ENCODE results near the gene CORIN.
A peak's percentile ranks its signal among the peaks of the same experiment; 100 is the strongest.

Gene CORIN

GRCh38 chr4:47690611-47691010, 147.3 kb downstream of the CORIN start:
- H3K4me3 ChIP-seq (ENCODE audit: low read length): no peak overlapping the region
- H3K27ac ChIP-seq (ENCODE audit: low read depth, low read length): no peak overlapping the region
- no peak overlapping the region for H3K4me2 ChIP-seq (ENCODE audit: low read length)
- no peaks in the 10 kb centered on the region for H3K79me2 ChIP-seq (ENCODE audit: control insufficient read depth, low read length)
- no peaks in the 10 kb centered on the region for H3K9me3 ChIP-seq (ENCODE audit: control insufficient read depth, insufficient read depth, low read length)
- H3K4me1 ChIP-seq (ENCODE audit: control insufficient read depth, low read length): no peaks in the 10 kb centered on the region
- no peaks in the 10 kb centered on the region for H3K36me3 ChIP-seq (ENCODE audit: control insufficient read depth, low read length)
- H3K9me2 ChIP-seq (replicated peaks; ENCODE audit: control insufficient read depth, low read length): no peaks in the 10 kb centered on the region
- no peaks in the 10 kb centered on the region for H3F3A ChIP-seq (ENCODE audit: control insufficient read depth, insufficient read depth)
- H4K20me1 ChIP-seq (ENCODE audit: control insufficient read depth, insufficient read depth, low read depth, low read length): no peaks in the 10 kb centered on the region
- TF ChIP-seq EZH2phosphoT487 (IDR thresholded peaks at IDR 0.05; ENCODE audit: borderline replicate concordance, low read length): no peak
- TF ChIP-seq, protein P1, sequence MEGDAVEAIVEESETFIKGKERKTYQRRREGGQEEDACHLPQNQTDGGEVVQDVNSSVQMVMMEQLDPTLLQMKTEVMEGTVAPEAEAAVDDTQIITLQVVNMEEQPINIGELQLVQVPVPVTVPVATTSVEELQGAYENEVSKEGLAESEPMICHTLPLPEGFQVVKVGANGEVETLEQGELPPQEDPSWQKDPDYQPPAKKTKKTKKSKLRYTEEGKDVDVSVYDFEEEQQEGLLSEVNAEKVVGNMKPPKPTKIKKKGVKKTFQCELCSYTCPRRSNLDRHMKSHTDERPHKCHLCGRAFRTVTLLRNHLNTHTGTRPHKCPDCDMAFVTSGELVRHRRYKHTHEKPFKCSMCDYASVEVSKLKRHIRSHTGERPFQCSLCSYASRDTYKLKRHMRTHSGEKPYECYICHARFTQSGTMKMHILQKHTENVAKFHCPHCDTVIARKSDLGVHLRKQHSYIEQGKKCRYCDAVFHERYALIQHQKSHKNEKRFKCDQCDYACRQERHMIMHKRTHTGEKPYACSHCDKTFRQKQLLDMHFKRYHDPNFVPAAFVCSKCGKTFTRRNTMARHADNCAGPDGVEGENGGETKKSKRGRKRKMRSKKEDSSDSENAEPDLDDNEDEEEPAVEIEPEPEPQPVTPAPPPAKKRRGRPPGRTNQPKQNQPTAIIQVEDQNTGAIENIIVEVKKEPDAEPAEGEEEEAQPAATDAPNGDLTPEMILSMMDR (IDR thresholded peaks at IDR 0.05; ENCODE audit: low read depth, low read length, poor library complexity, severe bottlenecking): no peak
- peaks cover 10% of the 10 kb centered on the region for H3K27me3 ChIP-seq (ENCODE audit: control insufficient read depth, low read length)

GRCh38 chr4:47686294-47686872, 151.5 kb downstream of the CORIN start:
- H3K4me3 ChIP-seq (ENCODE audit: low read length): no peak overlapping the region
- TF ChIP-seq, protein P1 (IDR thresholded peaks at IDR 0.05; ENCODE audit: low read depth, low read length, poor library complexity, severe bottlenecking): peak; percentile 90
- TF ChIP-seq EZH2phosphoT487 (IDR thresholded peaks at IDR 0.05; ENCODE audit: borderline replicate concordance, low read length): no peak
- H3K36me3 ChIP-seq (ENCODE audit: control insufficient read depth, low read length): no peaks in the 10 kb centered on the region
- no peaks in the 10 kb centered on the region for H3K9me3 ChIP-seq (ENCODE audit: control insufficient read depth, insufficient read depth, low read length)
- no peaks in the 10 kb centered on the region for H3K4me1 ChIP-seq (ENCODE audit: control insufficient read depth, low read length)
- H4K20me1 ChIP-seq (ENCODE audit: control insufficient read depth, insufficient read depth, low read depth, low read length): no peaks in the 10 kb centered on the region
- no peak overlapping the region for H3K27ac ChIP-seq (ENCODE audit: low read depth, low read length)
- H3K4me2 ChIP-seq (ENCODE audit: low read length): no peak overlapping the region
- no peaks in the 10 kb centered on the region for H3K9me2 ChIP-seq (replicated peaks; ENCODE audit: control insufficient read depth, low read length)
- H3F3A ChIP-seq (ENCODE audit: control insufficient read depth, insufficient read depth): no peaks in the 10 kb centered on the region
- peaks cover 14% of the 10 kb centered on the region for H3K27me3 ChIP-seq (ENCODE audit: control insufficient read depth, low read length)
- no peaks in the 10 kb centered on the region for H3K79me2 ChIP-seq (ENCODE audit: control insufficient read depth, low read length)

DNA sequence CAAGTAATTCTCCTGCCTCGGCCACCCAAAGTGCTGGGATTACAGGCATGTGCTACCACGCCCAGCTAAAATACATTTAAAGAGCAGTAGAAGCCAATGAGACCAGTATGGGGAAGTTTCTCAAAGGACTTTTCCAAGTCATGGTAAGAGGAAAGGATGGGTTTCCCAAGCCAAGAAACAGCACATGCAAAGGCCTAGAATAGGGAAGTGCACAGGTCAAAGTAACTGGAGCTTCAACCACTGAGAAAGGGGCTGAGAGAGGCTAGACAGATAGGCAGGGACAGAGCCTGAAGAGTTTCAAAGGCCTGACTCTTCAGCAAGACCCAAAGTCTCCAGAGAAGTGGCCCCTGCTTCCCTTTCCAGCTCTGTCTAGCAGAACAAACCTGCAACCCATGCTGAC, 162.1 kb downstream of the CORIN start:
- no peak for TF ChIP-seq EZH2phosphoT487 (IDR thresholded peaks at IDR 0.05; ENCODE audit: borderline replicate concordance, low read length)
- TF ChIP-seq, protein P1 (IDR thresholded peaks at IDR 0.05; ENCODE audit: low read depth, low read length, poor library complexity, severe bottlenecking): no peak
- Histone ChIP-seq H3K4me1 (ENCODE audit: control insufficient read depth, low read length) (no peaks in the 10 kb centered on the region), H3K9me3 (ENCODE audit: control insufficient read depth, insufficient read depth, low read length) (no peaks in the 10 kb centered on the region), H3K4me3 (ENCODE audit: low read length) (no peak overlapping the region), H3F3A (ENCODE audit: control insufficient read depth, insufficient read depth) (no peaks in the 10 kb centered on the region), H4K20me1 (ENCODE audit: control insufficient read depth, insufficient read depth, low read depth, low read length) (no peaks in the 10 kb centered on the region), H3K79me2 (ENCODE audit: control insufficient read depth, low read length) (no peaks in the 10 kb centered on the region), H3K27me3 (ENCODE audit: control insufficient read depth, low read length) (peaks cover 4% of the 10 kb centered on the region), H3K9me2 (replicated peaks; ENCODE audit: control insufficient read depth, low read length) (no peaks in the 10 kb centered on the region), H3K36me3 (ENCODE audit: control insufficient read depth, low read length) (no peaks in the 10 kb centered on the region), H3K27ac (ENCODE audit: low read depth, low read length) (no peak overlapping the region), H3K4me2 (ENCODE audit: low read length) (no peak overlapping the region)
